Stimulated activated CD4-positive, alpha-beta T cell treated with anti-CD3 and anti-CD28 coated beads, Interleukin-2, amount 100 ng/mL, for 4 hours (primary cell): ENCODE results near the gene SVBP.
"Not testable (repeated sequence)": the region's sequence is repeated elsewhere in the genome, so short reads cannot be mapped to it uniquely, and the experiment has no call there.

ENCODE experiments used
- DNase-seq: peaks from one replicate; pipeline ENCODE4 v3.0.0-alpha.2; 2020; ENCODE audit warnings: low read depth

The SVBP gene

GRCh38 chr1:42841440-42842147, 24.4 kb upstream of the SVBP start:
- DNase-seq = no peak

GRCh38 chr1:42841010-42841409, 23.8 kb upstream of the SVBP start:
- no peak for DNase-seq

GRCh38 chr1:42838482-42839190, 21.4 kb upstream of the SVBP start:
- DNase-seq = no peak

GRCh38 chr1:42837709-42838108, 20.5 kb upstream of the SVBP start:
- no peak for DNase-seq

GRCh38 chr1:42835422-42835821, 18.2 kb upstream of the SVBP start:
- no peak for DNase-seq

- no peak for DNase-seq
These were observed 17.6 kb upstream of the SVBP start for GRCh38 chr1:42834803-42835202.

GRCh38 chr1:42833981-42834380, 16.8 kb upstream of the SVBP start:
- DNase-seq = no peak

- DNase-seq = no peak
These were observed 15.5 kb upstream of the SVBP start for GRCh38 chr1:42832641-42833240.

GRCh38 chr1:42831273-42831672, 14.1 kb upstream of the SVBP start:
- DNase-seq = no peak

- DNase-seq = no peak
These were observed 13.4 kb upstream of the SVBP start for GRCh38 chr1:42830631-42831030.

- no peak for DNase-seq
These were observed 8.0 kb upstream of the SVBP start for GRCh38 chr1:42825036-42825851.

GRCh38 chr1:42824481-42825035, 7.4 kb upstream of the SVBP start:
- DNase-seq = no peak

- no peak for DNase-seq
These were observed 5.7 kb upstream of the SVBP start for GRCh38 chr1:42822800-42823392.

GRCh38 chr1:42821690-42822089, 4.5 kb upstream of the SVBP start:
- no peak for DNase-seq

- no peak for DNase-seq
These were observed 3.6 kb upstream of the SVBP start for GRCh38 chr1:42820813-42821212.

- no peak for DNase-seq
These were observed 779 bp upstream of the SVBP start for GRCh38 chr1:42817976-42818375.

GRCh38 chr1:42817440-42817767, 207 bp upstream of the SVBP start:
- no peak for DNase-seq

GRCh38 chr1:42815941-42816584, 1.1 kb downstream of the SVBP start:
- DNase-seq = no peak

- DNase-seq = not testable (repeated sequence)
These were observed 2.4 kb downstream of the SVBP start for GRCh38 chr1:42814815-42815214.

- DNase-seq = no peak
These were observed 10.0 kb downstream of the SVBP start for GRCh38 chr1:42807056-42807668.

GRCh38 chr1:42806593-42806992, 10.6 kb downstream of the SVBP start:
- DNase-seq = no peak
